ENCODE data around the gene USPL1.

DNA sequence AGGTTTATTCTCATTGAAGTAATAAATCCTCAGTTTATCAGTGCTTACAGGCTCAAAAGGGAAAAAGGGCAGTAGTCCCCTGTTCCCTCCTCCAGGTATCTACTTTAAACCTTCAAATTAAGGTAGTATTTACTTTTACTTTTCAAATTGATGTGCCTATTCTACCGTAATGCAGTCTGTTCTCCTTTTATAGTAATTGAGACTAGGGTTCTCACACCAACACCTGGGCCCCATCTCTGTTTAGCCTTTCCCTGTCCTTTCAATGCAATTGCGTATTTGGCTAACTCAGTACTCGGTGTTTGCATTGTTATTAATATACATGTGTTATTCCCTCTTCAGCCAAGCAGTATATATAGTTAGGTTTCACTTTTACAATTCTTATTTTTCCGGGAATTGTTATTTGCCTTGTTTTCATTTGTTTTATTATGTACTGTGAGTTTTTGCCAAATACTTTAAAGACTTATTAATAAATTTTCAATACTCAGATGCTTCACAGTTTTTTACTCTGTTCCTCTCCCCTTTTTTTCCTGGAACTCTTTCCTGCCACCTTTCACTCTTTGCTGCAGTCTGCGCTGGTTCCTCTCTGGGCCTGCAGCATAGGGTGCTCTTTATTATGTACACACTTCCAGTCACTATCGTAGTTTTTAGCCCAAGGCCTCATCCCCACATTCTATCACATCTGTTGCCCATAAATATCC is 30.3 kb downstream of the USPL1 start:
- no peak for TF ChIP-seq GABPA (IDR thresholded peaks at IDR 0.05; ENCODE audit: low read depth)
- TF ChIP-seq, protein P1, sequence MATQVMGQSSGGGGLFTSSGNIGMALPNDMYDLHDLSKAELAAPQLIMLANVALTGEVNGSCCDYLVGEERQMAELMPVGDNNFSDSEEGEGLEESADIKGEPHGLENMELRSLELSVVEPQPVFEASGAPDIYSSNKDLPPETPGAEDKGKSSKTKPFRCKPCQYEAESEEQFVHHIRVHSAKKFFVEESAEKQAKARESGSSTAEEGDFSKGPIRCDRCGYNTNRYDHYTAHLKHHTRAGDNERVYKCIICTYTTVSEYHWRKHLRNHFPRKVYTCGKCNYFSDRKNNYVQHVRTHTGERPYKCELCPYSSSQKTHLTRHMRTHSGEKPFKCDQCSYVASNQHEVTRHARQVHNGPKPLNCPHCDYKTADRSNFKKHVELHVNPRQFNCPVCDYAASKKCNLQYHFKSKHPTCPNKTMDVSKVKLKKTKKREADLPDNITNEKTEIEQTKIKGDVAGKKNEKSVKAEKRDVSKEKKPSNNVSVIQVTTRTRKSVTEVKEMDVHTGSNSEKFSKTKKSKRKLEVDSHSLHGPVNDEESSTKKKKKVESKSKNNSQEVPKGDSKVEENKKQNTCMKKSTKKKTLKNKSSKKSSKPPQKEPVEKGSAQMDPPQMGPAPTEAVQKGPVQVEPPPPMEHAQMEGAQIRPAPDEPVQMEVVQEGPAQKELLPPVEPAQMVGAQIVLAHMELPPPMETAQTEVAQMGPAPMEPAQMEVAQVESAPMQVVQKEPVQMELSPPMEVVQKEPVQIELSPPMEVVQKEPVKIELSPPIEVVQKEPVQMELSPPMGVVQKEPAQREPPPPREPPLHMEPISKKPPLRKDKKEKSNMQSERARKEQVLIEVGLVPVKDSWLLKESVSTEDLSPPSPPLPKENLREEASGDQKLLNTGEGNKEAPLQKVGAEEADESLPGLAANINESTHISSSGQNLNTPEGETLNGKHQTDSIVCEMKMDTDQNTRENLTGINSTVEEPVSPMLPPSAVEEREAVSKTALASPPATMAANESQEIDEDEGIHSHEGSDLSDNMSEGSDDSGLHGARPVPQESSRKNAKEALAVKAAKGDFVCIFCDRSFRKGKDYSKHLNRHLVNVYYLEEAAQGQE (IDR thresholded peaks at IDR 0.05; ENCODE audit: insufficient replicate concordance, low read depth) = no peak
- TF ChIP-seq, protein P2, sequence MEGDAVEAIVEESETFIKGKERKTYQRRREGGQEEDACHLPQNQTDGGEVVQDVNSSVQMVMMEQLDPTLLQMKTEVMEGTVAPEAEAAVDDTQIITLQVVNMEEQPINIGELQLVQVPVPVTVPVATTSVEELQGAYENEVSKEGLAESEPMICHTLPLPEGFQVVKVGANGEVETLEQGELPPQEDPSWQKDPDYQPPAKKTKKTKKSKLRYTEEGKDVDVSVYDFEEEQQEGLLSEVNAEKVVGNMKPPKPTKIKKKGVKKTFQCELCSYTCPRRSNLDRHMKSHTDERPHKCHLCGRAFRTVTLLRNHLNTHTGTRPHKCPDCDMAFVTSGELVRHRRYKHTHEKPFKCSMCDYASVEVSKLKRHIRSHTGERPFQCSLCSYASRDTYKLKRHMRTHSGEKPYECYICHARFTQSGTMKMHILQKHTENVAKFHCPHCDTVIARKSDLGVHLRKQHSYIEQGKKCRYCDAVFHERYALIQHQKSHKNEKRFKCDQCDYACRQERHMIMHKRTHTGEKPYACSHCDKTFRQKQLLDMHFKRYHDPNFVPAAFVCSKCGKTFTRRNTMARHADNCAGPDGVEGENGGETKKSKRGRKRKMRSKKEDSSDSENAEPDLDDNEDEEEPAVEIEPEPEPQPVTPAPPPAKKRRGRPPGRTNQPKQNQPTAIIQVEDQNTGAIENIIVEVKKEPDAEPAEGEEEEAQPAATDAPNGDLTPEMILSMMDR (IDR thresholded peaks at IDR 0.05; ENCODE audit: insufficient read depth, low read length) = no peak

Data from HL-60 (cell line).